Erythroblast (primary cell): Measurements from ENCODE around the gene THBS3.
"Not testable (repeated sequence)": the region's sequence is repeated elsewhere in the genome, so short reads cannot be mapped to it uniquely, and the experiment has no call there.

Source experiments
- DNase-seq, 2 experiments: peaks; one replicate each; lab custom pipeline; 2025; lab: John Stamatoyannopoulos, UW
- GATA1 ChIP-seq: IDR thresholded peaks from 2 replicates; pipeline ENCODE4 v1.6.1; 2011; ENCODE audit warnings: low read depth, mild to moderate bottlenecking, control low read depth, low read length, moderate library complexity
- POLR2A ChIP-seq: IDR thresholded peaks from 2 replicates; pipeline ENCODE4 v1.6.1; 2011; ENCODE audit warnings: mild to moderate bottlenecking, low read length

THBS3 gene

DNA sequence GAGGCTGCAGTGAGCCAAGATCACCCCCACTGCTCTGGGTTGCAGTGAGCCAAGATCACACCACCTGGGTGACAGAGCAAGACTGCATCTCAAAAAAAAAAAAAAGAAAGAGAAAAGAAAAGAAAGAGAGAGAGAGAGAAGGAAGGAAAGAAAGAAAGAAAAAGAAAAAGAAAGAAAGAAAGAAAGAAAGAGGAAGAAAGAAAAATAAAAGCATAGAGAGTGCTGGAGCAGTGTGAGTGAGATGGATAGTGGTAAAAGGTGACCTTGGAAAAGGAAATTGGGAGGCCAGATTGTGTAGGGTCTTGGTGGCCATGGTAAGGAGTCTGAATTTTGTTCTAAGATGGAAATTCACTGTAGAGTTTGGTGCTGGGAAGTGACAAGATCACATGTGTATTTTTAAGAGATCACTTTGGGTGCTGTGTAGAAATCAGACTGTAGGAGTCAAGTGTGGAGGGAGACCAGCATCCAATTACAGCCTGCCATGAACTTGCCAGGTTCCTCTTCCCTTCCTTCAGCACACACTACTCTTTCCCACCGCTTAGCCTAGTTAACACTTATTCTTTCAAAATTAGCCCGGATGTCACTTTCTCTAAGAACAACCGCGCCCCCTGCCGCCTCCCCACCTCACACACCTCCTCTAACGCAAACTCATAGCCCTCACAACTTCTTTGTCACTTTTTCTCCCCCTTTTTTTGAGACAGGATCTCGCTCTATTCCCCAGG is 18.7 kb upstream of the THBS3 start:
- TF ChIP-seq POLR2A, result no peak
- TF ChIP-seq GATA1, result no peak
- DNase-seq, result peak; percentile 86 to 89

DNA sequence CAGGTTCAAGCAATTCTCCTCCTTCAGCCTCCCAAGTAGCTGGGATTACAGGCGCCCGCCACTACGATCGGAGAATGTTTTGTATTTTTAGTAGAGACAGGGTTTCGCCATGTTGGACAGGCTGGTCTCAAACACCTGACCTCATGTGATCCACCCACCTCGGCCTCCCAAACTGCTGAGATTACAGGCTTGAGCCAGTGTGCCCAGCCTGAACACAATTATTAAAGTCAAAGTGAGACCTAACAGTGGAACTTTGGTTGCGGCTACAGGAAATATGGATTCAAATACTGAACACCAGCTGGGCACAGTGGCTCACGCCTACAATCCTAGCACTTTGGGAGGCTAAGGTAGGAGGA is 17.7 kb upstream of the THBS3 start:
- not testable (repeated sequence) for DNase-seq

DNA sequence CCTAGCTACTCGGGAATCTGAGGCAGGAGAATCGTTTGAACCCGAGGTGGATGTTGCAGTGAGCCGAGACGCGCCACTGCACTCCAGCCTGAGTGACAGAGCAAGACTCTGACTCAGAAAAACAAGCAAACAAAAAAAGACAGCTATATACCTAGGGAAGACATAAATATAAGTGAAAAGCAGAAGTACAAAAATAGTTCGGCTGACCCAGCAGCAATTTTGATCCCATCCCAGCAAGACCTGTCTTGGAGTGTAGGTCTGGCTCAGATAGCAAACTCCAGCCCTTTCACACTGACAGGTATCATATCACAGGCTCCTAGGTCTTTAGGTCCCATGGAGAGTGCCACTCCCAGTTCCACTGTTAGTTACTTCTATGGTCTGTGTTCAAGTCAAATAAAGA is 15.3 kb upstream of the THBS3 start:
- DNase-seq, result no peak
- TF ChIP-seq POLR2A, result no peak
- TF ChIP-seq GATA1, result no peak

- DNase-seq, result not testable (repeated sequence)
Measured at GRCh38 chr1:155220211-155220965, 12.7 kb upstream of the THBS3 start.

GRCh38 chr1:155219592-155220031 is 11.9 kb upstream of the THBS3 start:
- TF ChIP-seq GATA1, result no peak
- peak; percentile 48 to 51 for DNase-seq

GRCh38 chr1:155218854-155219591 is 11.3 kb upstream of the THBS3 start:
- peak; percentile 58 to 63 for DNase-seq
- TF ChIP-seq GATA1 (no peak), POLR2A (no peak)

DNA sequence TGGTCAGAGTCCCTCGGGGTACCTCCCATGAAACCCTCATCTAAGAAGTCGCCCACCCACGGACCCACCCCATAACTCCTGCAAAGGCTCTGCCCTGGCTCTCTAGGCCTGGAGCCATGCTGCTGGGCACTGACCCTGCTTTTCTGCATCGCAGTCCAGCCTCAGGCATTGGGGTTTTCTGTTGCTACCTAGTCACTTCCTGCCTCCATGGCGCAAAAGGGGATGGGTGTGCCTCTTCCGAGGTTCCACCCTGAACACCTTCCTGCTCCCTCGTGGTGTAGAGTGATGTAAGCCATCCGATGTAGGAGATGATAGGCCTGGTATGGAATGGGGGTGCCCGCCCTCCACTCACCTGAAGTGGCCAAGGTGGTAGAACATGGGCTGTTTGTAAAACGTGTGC is 7.0 kb upstream of the THBS3 start:
- DNase-seq, result not testable (repeated sequence)

DNA sequence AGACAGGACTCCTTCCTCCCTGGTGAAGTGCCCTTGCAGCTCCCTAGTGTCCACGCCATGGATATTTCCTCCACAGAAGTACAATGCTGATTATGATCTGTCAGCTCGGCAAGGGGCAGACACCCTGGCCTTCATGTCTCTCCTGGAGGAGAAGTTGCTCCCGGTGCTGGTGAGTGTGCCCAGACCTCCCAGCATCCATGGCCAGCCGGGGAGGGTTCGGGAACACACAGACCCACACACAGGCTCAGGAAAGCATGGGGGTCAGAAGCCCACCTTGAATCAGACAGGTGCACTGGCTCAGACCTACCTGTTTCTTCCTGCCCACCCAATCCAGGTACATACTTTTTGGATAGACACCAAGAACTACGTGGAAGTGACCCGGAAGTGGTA is 4.3 kb upstream of the THBS3 start:
- not testable (repeated sequence) for DNase-seq

DNA sequence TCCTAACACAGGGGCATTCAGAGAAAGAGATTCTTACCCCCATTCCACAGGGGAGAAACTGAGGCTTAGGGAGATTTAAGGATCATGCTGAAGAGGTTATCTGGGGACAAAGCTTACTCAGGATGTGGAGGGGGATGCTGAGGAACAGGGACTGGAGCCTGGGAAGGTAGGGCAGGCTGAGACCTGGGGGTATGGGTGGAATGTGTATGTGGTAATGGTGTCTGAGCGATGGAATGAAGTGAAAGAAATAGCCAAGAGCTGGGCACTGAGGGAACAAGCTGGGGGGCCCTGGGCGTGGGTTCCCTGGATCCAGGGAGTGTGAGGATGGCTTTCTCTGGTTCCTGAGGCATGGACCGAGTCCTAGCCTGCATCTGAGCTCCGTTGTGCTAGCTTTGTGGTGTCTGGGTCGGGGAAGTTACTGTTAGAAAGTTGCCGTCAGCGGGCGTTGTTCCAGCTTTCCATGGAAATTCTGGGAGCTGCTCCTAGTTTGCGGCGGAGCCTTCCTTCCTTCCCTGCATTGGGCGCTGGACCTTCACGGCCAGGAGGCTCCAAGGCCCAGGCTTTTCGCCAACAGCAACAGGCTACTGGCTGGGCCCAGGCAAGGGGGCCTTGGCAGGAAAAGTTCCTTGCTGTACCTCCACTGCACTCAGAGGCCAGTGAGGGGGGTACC is 3.8 kb upstream of the THBS3 start:
- DNase-seq, result not testable (repeated sequence)

DNA sequence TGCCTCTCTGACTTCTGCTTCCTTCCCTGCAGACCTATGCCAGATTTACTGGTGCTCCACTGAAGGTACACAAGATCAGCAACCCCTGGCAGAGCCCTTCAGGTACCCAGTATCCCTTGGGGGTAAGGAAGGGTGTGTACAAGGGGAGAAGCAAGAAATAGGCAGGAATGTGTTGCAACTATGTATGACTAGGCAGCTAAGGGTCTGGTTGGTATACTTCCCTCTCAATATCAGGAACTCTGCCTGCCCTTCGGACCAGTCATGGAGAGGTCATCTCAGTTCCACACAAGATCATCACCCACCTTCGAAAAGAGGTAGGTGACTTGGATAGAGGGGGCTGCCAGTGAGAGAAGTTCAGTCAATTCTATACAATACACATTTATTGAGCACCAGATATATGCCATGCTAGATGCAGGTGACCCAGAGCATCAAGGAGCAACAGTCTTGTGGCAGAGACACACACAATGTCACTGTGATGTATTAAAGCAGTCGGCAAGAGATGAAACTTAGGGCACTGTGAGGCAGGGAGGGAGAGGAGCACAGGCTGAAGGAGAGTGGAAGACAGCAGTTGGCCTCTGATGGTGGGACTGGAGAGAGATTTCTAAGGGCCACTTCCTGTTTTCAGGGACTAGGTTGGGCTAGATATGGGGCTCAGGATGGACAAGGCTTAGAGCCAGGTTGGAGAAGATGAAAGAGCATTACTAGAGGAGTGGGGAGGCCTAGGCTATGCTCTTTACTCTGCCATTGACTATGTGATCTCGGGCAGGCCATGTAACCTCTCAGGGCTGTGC is 2.8 kb upstream of the THBS3 start:
- TF ChIP-seq POLR2A (no peak), GATA1 (no peak)
- no peak for DNase-seq

- peak; percentile 44 for TF ChIP-seq POLR2A
- no peak for TF ChIP-seq GATA1
- no peak for DNase-seq
Measured at GRCh38 chr1:155209312-155209721, 1.6 kb upstream of the THBS3 start.

DNA sequence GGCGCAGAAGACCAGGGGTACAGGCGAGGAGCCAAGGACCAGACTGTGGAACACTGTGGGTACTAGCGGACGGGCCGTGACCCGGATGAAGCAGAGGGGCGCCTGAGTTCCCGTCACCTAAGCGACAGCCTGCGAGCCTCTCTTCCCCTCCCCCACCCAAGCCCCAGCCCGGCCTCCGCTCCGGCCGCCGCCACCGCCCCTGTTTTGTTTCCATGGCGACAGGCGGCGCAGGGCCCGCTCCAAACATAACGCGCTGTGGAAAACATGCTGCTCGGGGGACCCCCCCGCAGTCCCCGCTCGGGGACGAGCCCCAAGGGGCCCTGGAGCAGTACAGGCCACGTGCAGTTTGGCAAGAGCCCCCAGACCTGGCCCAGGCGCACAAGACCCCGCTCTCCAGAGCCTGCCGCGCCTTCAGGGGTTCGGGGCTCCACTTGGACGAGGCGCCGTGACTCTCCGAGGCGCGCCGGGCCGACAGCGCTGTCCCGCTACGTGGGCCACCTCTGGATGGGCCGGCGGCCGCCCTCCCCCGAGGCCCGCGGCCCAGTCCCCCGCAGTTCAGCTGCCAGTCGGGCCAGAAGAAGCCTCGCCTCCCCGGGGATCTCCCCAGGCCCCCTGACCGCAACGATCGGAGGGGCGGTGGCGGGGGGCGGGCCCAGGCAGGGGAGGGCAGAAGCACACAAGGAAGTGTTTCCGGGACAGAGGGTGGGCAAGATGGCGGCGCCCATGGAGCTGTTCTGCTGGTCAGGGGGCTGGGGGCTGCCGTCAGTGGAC is 1.0 kb upstream of the THBS3 start, which contains the start of gene MTX1:
Gene MTX1, plus strand, starts transcription at position 155 of the 771 bp plus-strand sequence. Its CDS starts 110 bp downstream, at position 265.
- peak; percentile 94 for DNase-seq
- no peak for TF ChIP-seq GATA1
- peak; percentile 66 for TF ChIP-seq POLR2A
